Measurements from ENCODE around the gene COL18A1.

Gene COL18A1

DNA sequence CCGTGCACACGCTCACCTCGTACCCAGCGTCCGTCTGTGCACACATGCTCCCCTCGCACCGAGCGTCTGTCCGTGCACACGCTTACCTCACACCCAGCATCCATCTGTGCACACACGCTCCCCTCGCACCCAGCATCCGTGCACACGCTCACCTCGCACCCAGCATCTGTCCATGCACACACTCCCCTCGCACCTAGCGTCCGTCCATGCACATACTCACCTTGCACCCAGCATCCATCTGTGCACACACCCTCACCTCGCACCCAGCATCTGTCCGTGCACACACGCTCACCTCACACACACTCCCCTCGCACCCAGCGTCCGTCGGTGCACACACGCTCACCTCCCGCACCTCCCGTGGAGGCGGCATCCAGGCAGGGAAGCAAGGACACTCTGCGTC is 24.4 kb upstream of the COL18A1 start:
- no peak for DNase-seq (ENCODE audit: extremely low read depth, low read depth)

DNA sequence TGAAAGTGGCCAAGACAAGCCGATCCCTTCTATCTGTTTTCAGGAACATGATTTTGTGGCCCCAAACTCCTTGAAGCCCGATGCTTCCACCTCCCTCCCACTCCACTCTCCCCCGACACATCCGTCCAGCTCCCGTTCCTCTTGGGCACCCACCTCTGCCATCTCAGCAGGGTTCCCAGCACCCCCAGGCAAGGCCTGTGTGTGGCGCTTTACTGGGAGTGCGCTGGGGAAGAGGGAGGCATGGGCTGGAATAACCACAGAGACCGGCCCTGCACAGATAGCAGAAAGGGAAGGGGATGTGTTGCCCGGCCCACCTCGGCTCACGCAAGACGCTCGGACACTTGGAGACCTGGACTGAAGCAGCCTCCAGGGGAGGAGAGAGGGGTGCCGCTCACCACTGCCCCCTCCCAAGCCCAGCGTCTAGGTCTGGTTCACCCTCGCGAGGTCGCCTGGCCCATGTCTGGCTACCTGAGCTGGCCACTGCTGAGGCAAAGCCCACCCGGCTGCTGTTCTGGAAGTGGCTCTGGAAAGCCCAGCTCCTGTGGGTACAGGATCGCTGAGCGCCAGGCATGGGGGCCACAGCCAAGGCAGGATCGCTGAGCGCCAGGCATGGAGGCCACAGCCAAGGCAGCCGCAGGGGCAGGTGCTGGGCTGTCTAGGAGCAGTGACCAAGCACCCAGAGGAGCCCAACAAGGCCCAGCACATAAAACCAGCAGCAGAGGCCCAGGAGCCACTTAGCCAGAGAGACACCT is 23.8 kb upstream of the COL18A1 start:
- TF ChIP-seq, protein P1, sequence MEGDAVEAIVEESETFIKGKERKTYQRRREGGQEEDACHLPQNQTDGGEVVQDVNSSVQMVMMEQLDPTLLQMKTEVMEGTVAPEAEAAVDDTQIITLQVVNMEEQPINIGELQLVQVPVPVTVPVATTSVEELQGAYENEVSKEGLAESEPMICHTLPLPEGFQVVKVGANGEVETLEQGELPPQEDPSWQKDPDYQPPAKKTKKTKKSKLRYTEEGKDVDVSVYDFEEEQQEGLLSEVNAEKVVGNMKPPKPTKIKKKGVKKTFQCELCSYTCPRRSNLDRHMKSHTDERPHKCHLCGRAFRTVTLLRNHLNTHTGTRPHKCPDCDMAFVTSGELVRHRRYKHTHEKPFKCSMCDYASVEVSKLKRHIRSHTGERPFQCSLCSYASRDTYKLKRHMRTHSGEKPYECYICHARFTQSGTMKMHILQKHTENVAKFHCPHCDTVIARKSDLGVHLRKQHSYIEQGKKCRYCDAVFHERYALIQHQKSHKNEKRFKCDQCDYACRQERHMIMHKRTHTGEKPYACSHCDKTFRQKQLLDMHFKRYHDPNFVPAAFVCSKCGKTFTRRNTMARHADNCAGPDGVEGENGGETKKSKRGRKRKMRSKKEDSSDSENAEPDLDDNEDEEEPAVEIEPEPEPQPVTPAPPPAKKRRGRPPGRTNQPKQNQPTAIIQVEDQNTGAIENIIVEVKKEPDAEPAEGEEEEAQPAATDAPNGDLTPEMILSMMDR (IDR thresholded peaks at IDR 0.05; ENCODE audit: low read depth, low read length) = no peak
- DNase-seq (ENCODE audit: extremely low read depth, low read depth) = no peak

More for the DNA sequence above, 24.4 kb upstream of the COL18A1 start:
- TF ChIP-seq, protein P1 (IDR thresholded peaks at IDR 0.05; ENCODE audit: low read depth, low read length) = no peak

DNA sequence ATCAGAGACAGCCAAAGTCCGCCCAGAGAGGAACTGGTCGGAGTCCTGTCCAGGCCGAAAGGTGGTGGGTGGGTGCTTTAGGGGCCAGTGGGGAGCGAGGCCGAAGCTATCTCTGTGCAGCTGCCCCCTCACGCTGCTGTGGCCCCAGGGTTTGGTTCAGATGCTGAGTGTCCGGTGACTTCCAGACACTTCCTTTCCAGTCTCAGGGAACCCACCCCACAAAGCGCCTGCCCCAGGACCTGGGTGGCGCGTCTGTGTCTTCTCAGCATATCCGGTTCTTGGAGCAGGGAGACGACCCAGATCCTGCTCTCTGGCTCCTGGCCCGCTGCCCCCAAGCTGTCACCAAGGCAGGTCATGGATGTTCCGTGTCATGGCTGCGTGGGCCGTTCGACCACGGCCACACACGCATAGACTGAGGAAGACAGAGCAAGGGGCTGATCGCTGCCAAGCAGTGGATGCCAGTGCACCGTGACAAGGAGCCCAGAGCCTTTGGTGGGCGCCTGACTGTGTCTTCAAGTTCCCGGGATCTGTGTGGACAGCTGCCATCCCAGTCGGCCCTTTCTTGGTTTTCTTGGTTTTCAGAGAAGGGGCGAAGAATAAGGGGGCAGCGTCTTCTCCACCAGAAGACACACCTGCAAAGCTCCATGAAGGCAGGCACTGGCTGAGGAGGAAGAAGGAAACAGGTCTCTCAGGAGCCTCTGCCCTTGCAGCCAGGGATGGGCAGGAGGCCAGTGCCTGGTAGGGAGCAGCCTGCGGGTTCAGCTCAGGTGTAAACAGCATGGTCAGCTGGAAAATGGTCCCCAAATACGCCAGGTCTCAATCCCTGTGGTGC is 22.9 kb upstream of the COL18A1 start:
- no peak for DNase-seq (ENCODE audit: extremely low read depth, low read depth)
- TF ChIP-seq, protein P1 (IDR thresholded peaks at IDR 0.05; ENCODE audit: low read depth, low read length) = no peak

DNA sequence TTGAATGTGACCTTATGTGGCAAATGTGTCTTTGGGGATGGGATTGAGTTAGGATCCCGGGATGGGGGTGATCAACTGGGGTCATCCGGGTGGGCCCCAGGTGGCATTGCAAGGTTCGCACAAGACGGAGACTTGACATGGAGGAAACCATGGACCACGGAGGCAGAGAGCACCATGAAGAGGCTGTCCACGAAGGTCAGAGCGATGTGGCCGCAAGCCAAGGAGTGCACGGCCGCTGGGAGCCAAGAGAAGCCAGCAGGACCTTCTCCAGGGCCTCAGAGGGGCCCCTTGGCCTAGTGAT is 22.3 kb upstream of the COL18A1 start:
- TF ChIP-seq, protein P1 (IDR thresholded peaks at IDR 0.05; ENCODE audit: low read depth, low read length) = no peak

DNA sequence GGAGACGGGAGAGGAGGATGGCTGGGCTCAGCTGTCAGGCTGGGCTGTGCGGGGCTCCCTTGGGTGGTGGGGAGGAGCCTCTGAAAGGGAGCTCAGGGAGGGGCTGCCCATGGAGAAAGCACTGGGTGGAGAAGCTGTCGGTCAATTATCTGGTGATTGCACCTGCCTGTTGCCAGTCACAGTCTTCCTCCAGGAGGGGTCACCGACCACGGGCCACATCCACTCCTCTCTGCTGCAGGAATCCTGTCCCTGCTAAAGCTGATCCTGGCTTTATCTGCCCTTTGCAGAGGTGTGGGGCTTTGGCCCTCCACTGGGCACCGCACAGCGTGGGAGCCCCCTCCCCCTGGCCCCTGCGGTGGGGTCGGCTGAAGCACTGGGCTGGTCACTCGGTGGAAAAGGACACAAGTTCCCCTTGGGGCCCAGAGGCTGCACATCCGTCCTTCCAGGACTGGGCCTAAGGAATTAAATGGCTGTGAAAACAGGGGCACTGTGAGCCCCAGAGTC is 21.8 kb upstream of the COL18A1 start:
- DNase-seq (ENCODE audit: extremely low read depth, low read depth) = no peak
- TF ChIP-seq, protein P1 (IDR thresholded peaks at IDR 0.05; ENCODE audit: low read depth, low read length) = no peak

More for the DNA sequence above, 22.3 kb upstream of the COL18A1 start:
- no peak for DNase-seq (ENCODE audit: extremely low read depth, low read depth)

DNA sequence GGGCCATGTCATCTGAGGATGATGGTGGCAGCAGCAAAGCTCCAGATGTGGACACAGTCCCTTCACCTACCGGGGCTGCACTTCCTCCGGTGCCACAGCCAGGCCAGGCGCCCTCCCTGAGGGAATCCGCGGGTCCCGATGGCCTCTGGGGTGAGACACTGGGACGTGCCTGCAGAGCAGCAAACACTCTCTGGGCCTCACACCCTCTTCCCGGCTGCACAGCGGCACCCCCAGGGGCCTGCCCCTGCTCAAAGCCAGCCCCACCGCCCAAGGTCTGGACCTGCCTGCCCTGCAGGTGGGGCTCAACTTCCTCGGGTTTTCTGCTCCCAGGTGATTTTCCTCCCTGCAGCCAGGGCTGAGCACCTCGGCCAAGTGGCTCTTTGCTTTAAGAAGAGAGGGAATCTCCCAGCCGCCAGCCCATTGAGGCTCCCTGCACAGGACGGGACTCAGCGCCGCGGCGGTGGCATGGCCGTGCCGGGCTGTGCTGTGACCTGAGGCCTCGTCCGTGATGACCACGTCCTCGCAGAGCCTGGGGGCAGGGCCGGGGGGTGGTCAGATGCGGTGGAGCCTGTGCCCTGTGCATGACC is 21.3 kb upstream of the COL18A1 start:
- TF ChIP-seq, protein P1 (IDR thresholded peaks at IDR 0.05; ENCODE audit: low read depth, low read length) = no peak
- no peak for DNase-seq (ENCODE audit: extremely low read depth, low read depth)
